GM12891 (cell line): Measurements from ENCODE around the gene SPTLC1.

ENCODE experiments used
- PAX5 ChIP-seq: IDR thresholded peaks from 2 replicates; pipeline ENCODE4 v1.6.1; 2011; ENCODE audit warnings: low read length, moderate library complexity, mild to moderate bottlenecking; ENCODE audit not compliant: insufficient read depth, severe bottlenecking
- SPI1 ChIP-seq: IDR thresholded peaks from 2 replicates; pipeline ENCODE4 v1.6.1; 2011; ENCODE audit warnings: low read depth, low read length, control low read depth
- TAF1 ChIP-seq: IDR thresholded peaks from 2 replicates; pipeline ENCODE4 v1.6.1; 2011; ENCODE audit warnings: low read depth, low read length, control low read depth

DNA sequence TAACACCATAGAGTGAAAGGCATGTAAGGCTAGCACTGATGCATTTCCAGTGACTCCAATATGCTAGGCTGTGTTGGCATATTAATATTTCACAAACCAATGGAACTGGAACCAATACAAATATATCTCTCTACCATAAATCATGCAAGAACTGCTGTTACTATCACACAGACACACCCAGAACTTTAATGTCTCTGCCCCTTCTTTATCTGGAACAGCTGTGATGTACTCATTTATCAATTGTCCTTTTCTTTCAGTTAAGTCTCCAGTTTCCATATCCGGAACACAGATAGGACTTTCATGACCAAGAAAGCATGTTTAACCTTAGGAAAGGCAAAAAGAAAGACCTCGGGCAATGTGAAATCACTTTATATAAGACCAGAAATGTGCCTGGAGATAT, 70.3 kb downstream of the SPTLC1 start:
- no peak for TF ChIP-seq SPI1
- TF ChIP-seq TAF1, result no peak
- TF ChIP-seq PAX5, result no peak
